Activated effector memory CD4-positive, alpha-beta T cell treated with Interleukin-2 at 50 U/mL for 16 hours (primary cell): ENCODE data around the gene AJM1.
"Not testable (repeated sequence)": the region's sequence is repeated elsewhere in the genome, so short reads cannot be mapped to it uniquely, and the experiment has no call there.

ENCODE experiments used
- DNase-seq: peaks from one replicate; pipeline ENCODE4 v3.0.0-alpha.2; 2020

The AJM1 gene

DNA sequence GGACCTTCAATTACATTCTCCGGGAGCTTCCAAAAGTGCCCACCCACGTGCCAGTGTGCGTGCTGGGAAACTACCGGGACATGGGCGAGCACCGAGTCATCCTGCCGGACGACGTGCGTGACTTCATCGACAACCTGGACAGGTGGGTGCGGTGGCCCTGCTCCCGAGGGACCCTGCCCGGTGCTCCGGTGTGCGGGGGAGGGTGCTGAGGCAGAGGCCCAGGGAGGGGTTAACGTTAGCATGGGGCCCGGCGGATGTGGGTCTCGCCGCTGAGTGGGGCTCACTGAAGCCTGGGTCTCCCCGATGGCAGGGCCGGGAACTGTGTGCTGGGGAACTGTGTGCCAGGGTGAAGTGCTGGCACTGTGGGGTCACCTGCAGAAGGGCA is 10.6 kb upstream of the AJM1 start:
- DNase-seq, result no peak

DNA sequence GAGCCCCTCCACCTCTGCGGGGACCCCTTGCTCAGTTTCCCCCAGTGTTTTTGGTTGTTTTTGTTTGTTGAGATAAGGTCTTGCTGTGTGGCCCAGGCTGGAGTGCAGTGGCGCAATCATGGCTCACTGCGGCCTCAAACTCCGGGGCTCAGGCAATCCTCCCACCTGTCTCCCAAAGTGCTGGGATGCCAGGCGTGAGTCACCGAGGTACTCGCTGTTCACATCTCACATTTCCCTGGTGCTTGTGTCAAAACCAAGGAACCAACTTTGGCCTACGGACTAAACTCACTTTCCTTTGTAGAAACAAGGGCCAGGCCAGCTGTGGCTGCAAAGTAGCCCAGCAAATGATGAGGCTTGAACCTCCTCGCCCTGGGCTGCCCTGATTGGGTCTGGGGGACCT is 9.7 kb upstream of the AJM1 start:
- DNase-seq, result no peak

DNA sequence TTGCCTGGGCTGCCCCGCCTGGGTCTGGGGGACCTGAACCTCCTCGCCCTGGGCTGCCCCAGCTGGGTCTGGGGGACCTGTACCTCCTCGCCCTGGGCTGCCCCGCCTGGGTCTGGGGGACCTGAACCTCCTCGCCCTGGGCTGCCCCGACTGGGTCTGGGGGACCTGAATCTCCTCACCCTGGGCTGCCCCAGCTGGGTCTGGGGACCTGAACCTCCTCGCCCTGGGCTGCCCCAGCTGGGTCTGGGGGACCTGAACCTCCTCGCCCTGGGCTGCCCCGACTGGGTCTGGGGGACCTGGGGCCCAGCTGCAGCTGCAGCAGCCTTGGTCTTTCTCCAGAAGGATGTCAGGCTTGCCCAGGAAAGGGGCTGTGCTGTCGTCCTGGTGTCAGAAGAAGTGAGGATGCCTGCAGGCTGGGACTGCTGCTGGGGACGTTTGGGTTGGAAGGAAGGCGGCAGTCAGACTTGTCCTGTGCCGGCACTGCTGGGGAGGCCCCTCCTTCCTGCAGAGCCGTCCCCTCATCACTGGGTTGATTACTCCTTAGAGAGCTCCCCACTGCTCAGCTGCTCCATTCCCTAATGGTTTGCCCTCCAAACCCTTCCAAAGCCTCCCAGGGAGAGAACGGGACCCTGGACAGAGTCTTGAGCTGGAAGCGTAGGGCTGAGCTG is 8.8 kb upstream of the AJM1 start:
- not testable (repeated sequence) for DNase-seq

DNA sequence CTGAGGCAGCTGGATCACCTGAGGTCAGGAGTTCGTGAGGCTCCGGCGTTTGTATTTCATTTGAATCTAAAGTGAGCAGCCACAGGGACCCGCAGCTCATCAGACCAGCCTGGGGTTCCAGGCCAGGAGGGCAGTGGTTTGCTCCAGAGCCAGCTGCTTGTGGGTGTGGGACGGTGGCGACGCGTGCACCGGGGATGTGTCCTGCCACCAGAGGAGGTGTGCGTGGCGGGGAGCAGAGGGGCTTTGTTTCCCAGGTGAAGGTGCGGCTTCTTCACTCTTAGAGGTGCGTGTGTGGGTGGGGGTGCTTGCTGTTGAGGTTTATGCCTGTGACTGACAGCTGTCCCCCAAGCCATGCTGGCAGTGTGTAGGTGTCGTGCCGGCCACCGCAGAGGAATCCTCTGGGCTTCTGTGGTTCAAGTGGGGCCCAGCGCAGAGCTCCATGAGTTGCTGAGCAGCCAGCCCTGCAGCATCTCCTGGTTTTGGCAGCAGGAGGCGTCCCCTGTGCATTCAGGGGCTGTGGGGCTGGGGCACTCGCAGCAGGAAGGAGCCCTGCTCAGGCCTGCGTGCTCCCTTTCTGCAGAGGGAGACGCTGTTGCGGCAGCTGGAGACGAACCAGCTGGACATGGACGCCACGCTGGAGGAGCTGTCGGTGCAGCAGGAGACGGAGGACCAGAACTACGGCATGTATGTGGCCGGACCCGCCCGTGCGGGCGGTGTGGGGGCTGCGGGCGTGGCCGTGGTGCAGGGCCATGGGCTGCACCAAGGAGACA is 6.9 kb upstream of the AJM1 start:
- DNase-seq, result no peak

DNA sequence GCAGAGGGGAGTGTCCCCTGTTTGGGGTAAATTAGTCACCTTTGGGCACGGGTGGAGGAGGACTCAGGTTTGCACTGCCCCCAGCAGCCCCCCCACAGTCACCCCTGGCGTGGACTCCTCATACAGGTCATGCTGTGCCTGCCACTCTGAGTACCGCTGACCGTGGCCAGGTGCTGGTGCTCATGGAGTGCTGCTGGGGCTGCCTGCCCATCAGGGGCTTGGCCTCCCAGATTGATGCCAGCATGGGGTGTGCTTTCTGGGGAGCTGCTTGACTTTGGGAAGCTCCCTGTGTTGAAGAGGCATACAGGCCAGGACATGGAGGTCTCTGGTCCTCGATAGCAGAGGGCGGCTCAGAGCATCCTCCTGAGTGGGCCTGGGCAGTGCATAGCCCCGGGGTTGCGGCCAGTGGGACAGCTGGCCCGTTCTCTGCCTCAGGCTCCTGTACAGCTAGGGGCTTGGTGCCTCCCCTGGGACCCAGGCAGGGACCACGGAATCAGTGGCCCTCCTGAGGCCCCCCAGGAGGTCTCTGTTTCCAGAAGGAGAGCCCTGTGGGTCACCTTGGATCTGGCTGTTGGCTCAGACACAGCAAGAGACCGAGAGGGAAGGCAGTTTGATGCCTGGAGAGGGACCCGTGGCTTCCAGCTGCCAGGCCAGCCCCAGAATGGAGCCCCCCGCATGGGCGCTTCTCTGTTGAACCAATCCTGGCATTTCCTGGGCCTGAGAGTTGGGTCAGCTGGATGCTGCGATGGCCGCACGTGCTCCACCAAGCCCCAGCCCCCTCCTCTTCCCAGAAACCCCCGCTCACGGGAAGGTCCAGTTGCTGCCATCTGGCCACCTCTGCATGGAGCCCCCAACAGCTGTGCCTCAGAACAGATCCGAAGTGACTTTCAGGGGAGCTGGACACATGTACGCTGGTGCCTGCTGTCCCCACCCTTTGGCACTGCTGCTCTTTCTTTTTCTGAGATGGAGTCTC is 6.1 kb upstream of the AJM1 start:
- no peak for DNase-seq

DNA sequence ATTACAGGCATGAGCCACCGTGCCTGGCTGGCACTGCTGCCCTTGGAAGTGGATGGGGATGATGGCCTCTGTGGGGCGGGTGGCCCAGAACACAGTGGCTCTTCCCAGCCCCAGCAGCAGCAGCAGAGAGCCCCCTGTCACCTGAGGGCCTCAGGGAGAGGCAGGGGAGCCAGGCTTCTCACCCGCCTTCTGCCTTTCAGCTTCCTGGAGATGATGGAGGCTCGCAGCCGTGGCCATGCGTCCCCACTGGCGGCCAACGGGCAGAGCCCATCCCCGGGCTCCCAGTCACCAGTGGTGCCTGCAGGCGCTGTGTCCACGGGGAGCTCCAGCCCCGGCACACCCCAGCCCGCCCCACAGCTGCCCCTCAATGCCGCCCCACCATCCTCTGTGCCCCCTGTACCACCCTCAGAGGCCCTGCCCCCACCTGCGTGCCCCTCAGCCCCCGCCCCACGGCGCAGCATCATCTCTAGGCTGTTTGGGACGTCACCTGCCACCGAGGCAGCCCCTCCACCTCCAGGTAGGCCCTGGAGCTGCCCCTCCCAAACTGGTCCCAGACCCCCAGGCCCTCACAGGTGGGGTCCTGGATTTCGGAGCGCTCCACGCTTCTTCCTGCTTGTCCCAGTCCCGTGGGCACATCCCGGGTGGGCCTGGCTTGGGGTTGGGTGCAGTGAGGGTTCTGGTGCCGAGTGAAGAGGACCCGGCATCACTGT is 5.0 kb upstream of the AJM1 start:
- DNase-seq, result no peak

DNA sequence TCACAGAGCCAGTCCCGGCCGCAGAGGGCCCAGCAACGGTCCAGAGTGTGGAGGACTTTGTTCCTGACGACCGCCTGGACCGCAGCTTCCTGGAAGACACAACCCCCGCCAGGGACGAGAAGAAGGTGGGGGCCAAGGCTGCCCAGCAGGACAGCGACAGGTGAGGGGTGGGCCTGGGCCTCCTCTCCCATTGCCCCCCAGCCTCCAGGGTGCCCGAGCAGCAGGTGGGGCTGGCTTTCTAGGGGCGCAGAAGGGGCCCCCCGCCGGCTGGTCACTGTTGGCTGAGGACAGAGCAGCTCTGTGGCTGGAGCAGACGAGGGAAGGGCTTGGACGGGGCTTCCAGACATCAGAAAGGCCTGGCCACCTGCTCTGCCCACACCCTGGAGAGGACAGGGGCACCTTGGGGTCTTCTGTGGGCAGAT is 4.4 kb upstream of the AJM1 start:
- not testable (repeated sequence) for DNase-seq

DNA sequence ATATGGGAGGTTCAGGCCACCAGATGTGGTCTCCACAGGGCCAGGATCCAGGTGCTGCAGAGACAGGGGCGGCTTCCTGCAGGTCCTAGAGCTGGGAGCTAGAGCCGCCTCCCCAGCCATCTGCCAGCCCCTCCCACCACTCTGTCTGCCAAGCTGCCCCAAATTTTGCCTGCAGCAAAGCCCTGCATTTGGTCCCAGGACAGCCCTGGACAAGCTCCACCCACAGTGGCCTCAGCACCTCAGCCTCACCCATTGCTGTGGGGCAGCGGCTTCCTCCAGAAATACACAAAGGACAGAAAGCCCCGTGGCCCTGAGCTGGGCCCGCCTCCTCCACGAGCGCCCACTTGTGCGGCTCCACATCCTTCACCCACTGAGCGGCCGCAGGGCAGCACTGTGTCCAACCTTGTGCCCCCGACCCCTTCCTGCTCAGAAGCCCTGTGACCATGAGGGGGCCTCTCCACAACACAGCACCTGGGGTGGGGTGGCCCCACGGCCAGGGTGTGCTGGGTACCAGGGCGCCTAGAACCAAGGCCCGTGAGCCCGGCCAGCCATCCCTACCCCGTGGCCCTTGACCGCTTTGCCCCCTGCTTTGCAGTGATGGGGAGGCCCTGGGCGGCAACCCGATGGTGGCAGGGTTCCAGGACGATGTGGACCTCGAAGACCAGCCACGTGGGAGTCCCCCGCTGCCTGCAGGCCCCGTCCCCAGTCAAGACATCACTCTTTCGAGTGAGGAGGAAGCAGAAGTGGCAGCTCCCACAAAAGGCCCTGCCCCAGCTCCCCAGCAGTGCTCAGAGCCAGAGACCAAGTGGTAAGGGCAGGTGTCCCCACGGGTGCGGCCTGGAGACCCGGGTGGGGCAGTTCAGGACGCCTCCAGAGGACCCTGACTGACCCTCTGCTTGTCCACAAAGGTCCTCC is 3.7 kb upstream of the AJM1 start:
- no peak for DNase-seq

DNA sequence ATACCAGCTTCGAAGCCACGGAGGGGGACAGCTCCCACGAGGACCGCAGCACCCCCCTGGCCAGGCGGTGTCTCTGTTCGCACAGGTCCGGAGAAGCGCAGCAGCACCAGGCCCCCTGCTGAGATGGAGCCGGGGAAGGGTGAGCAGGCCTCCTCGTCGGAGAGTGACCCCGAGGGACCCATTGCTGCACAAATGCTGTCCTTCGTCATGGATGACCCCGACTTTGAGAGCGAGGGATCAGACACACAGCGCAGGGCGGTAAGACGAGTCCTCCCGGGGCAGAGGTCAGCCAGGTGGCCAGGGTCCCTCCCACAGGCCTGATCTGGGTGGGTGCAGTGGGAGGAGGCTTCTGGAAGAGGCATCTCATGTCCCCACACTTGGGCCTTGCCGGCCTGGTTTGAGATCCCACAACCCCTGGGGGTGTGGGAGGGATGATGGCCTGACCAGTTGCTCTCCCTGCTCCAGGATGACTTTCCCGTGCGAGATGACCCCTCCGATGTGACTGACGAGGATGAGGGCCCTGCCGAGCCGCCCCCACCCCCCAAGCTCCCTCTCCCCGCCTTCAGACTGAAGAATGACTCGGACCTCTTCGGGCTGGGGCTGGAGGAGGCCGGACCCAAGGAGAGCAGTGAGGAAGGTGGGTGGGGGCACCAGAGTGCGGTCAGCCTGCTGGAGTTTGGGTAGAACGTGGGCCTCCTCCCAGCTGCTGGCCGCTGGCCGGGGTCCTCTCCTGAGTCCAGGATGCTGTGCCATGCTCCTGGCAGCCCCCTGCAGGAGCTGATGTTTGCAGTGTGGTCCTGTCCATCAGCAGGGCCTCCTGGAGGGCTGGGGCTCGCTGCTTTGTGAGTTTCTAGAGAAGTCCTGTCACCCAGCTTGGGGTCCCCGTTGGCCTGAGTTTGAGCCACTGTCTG is 2.8 kb upstream of the AJM1 start:
- DNase-seq, result no peak

DNA sequence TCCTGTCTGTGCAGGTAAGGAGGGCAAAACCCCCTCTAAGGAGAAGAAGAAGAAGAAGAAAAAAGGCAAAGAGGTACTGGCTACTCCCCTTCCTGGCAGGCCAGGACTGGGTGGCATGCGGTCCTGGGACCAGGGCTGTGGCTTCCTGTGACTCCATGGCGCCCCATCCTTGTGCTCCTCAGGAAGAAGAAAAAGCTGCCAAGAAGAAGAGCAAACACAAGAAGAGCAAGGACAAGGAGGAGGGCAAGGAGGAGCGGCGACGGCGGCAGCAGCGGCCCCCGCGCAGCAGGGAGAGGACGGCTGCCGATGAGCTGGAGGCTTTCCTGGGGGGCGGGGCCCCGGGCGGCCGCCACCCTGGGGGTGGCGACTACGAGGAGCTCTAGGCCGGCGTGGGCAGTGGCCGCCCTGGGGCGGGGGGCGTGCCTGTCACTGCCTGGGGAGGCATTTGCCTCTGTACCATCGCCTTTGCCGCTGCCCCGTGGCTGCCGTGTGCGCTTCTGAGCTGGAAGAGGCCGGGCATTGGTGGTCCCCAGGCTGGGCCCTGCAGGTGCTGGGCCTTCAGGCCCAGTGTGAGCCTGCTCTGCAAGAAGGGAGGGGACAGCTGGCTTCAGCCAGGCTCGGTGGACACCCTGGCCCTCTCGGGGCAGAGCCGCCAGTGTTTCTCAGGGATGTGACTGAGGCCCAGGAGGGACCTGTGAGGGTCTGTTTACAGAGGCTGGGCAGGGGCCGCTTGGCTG is 2.0 kb upstream of the AJM1 start:
- DNase-seq, result no peak

DNA sequence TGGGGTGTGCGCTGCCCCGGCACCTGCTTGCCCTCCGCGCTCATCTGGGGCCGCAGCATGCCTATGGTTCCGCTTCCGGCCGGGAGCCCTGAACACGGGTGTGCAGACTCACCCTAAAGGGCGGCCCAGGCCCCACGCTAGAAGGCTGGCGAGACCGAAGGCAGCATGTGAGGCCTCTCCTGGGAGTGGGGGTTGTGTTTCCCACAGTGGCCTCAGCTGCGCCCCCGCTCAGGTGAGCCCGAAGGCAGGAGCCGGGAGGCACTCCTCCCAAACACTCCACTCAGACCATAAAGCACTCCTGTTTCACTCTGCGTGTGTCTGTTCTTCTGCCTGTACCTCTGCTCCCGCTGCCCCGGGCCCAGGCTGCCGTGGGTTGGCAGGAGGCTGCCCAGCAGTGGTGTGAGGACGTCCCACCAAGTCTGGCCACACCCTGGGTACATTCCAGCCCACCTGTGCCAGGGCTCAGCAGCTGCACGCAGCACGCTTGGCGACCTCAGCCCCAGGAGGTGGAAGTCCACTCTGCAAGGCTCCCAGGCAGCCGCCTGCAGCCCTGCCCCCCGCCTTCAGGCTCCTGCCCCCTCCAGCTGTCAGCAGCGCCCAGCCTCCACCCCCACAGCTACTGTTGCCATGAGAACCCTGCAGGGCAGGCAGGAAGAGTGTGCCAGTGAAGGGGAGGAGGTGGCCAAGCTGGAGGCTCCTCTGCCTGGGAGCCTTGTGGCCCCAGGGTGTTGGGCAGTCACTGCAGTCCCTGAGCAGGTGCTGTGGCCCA is 1.2 kb upstream of the AJM1 start:
- DNase-seq, result no peak

DNA sequence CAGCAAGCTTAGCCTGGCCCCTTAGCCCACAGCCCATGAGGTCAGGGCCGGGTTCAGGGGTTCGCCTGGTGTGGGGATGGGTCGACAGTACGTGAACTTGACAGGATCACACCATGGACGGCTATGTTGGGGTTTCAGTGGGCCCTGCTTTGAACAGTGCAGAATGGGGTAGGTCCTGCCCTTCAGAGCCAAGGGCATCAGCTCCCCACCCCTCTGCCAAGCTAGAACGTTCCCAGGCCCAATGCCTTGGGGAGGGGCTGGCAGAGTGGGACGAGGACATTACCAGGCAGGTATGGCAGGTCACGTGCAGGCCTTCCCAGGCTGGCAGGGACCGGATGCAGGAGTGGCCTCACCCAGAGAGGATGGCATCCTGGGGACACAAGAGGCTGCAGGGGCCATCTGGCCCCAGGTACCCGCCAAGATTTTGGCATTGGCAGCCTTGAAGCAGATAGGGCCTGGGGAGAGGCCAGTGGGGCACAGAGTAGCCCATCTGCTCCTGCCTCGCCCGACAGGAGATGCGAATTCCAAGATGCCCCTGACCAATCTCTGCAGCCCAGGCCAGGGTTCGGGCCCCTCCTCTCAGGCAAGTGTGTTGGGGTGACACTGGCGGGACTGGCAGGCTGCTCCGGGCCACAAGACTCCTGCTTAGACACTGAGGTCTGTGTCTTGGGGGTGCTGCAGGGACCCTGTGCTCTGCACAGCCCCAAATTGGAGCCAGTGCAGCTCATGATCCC is 465 bp upstream of the AJM1 start:
- not testable (repeated sequence) for DNase-seq

DNA sequence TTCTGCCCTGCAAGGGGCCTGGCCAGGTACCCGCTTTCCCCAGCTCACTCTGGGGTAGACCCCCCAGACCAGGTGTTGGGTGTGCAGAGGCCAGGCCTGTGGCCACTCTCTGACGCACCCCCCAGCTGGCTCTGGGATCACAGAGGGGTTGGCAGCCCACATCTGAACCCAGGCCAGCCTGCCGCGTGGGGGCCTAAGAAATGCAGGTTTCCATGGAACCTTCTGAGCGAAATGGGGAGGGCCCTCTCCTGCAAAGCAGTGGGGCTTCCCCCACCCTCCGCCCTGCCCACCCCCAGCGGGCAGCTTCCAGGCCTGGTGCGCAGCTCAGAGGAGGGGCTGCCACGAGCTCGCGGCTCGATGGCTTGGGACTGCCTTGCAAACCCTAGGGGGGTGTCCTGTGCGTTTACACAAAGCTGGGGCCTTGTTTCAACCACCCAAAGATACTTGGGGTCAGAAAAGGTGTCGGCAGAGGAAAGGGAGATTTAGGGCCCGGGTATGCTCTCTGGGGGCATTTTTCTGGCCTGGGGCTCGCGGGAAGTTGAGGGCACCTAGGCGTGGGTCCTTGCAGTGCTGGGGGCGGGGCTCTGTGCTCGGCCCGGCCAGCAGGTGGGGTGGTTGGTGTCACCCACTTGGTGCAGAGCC is 1.0 kb downstream of the AJM1 start:
- not testable (repeated sequence) for DNase-seq

DNA sequence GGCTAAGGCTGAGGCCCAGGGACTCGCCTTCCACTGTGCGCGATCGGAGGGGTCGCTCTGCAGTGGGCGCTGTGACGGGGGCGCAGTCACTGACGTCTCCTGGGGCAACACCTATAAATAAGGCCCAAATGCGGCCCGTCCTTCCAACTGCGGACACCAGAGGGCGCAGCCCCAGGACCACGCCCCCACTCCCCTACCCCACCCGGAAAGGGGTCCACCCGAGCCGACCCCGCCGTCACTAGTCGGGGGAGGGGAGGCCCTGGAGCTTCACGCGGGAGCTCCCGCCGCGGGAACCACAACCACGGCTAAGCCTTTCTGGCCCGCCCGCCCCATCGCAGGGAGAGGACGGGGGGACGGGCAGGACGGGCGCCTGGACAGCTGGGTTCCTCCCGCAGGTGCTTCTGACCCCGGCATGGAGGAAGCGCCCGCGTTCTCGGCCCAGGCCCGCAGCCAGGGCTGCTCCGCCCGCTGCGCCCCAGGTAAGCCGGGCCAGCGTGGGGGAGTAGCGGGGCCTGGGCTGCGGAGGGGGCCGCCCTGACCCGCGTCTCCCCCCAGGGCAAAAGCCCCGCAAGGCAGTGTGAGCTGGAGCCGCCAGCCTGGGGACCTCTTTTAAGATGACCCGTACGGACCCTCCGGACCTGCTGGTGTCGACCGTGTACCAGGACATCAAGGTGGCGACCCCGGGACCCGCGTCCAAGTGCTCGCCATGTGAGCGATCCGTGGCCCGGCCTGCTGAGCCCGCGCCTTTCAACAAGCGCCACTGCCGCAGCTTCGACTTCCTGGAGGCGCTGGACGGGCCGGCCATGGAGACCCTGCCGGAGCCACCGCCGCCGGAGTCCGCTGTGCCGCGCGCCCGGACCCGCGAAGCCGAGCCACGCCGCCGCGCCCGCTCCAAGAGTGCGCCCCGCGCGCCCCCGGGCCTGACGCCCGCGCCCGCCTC is 1.8 kb downstream of the AJM1 start:
- DNase-seq, result peak; percentile 39

DNA sequence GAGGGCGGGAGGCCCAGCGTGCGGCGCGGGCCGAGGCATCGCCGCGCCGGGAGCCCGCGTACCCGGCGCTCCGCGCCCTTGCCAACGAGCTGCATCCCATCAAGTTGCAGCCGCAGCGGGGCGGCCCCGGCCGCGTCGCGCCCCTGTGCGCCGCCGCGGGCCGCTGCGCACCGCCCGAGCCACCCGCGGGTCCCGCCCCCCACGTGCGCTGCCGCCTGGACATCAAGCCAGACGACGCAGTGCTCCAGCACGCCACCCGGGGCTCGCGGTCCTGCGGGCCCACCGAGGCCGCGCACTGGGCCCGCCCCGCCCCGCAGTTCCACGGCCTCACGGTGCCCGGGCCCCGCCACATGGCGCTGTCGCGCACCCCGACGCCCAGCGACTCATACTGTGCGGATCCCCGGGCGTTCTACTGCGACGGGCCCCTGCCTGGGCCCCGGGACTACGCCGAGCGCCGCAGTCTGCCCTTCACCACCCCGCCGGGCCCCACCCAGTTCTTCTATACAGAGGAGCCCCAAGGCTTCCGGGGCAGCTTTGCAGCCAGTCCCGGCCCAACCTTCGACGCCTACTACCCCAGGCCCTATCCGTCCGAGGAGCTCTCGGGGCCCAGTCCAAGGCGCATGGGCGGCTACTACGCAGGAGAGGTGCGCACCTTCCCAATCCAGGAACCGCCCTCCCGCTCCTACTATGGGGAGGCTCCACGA is 2.6 kb downstream of the AJM1 start:
- DNase-seq, result no peak
